ENCODE measurements around the gene RLBP1.

RLBP1 gene

GRCh38 chr15:89177116-89177515, 44.3 kb downstream of the RLBP1 start:
- no peak overlapping the region for H3K27ac ChIP-seq (replicated peaks)
- TF ChIP-seq SPI1 (IDR thresholded peaks at IDR 0.05; ENCODE audit: borderline replicate concordance, low read depth) (no peak), GABPA (IDR thresholded peaks at IDR 0.05; ENCODE audit: low read depth) (no peak), REST (IDR thresholded peaks at IDR 0.05; ENCODE audit: insufficient replicate concordance, low read depth) (no peak), POLR2AphosphoS5 (IDR thresholded peaks at IDR 0.05; ENCODE audit: low read depth) (no peak)
- TF ChIP-seq, protein P1, sequence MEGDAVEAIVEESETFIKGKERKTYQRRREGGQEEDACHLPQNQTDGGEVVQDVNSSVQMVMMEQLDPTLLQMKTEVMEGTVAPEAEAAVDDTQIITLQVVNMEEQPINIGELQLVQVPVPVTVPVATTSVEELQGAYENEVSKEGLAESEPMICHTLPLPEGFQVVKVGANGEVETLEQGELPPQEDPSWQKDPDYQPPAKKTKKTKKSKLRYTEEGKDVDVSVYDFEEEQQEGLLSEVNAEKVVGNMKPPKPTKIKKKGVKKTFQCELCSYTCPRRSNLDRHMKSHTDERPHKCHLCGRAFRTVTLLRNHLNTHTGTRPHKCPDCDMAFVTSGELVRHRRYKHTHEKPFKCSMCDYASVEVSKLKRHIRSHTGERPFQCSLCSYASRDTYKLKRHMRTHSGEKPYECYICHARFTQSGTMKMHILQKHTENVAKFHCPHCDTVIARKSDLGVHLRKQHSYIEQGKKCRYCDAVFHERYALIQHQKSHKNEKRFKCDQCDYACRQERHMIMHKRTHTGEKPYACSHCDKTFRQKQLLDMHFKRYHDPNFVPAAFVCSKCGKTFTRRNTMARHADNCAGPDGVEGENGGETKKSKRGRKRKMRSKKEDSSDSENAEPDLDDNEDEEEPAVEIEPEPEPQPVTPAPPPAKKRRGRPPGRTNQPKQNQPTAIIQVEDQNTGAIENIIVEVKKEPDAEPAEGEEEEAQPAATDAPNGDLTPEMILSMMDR (IDR thresholded peaks at IDR 0.05; ENCODE audit: insufficient read depth, low read length): no peak
- DNase-seq (ENCODE audit: low read depth in 1 of 2, low spot score in 1 of 2): no peak
- no peaks in the 10 kb centered on the region for H3K27me3 ChIP-seq (ENCODE audit: insufficient read depth, poor library complexity, severe bottlenecking)
- no peak overlapping the region for H3K4me3 ChIP-seq (replicated peaks; ENCODE audit: insufficient read depth, low read length)

- no peak for DNase-seq (ENCODE audit: low read depth in 1 of 2, low spot score in 1 of 2)
- no peak for TF ChIP-seq GABPA (IDR thresholded peaks at IDR 0.05; ENCODE audit: low read depth)
- TF ChIP-seq, protein P1 (IDR thresholded peaks at IDR 0.05; ENCODE audit: insufficient read depth, low read length): no peak
- TF ChIP-seq REST (IDR thresholded peaks at IDR 0.05; ENCODE audit: insufficient replicate concordance, low read depth): no peak
- H3K4me3 ChIP-seq (replicated peaks; ENCODE audit: insufficient read depth, low read length): no peak overlapping the region
- no peaks in the 10 kb centered on the region for H3K27me3 ChIP-seq (ENCODE audit: insufficient read depth, poor library complexity, severe bottlenecking)
- no peak overlapping the region for H3K27ac ChIP-seq (replicated peaks)
Measured at GRCh38 chr15:89175617-89176191, 45.7 kb downstream of the RLBP1 start.

DNA sequence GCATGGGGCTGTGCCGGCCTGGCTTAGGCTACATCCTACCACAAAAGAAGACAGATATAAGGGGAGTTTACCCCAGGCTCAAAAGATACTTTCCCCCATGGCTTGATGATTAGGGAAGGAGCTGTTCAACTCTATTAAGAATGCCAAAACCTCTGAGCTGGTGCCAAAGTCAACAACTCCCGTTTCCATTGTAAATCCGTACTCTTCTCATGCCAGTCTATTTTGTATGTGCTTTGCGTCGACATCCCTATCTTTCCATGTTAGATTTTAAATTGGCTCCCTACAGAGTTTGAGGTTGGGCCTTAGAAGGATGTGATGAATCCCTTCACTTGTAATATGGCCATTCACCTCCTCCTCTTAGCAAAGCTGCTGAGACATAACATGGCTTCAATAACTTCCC, 46.9 kb downstream of the RLBP1 start:
- TF ChIP-seq, protein P1 (IDR thresholded peaks at IDR 0.05; ENCODE audit: insufficient read depth, low read length): no peak
- TF ChIP-seq GABPA (IDR thresholded peaks at IDR 0.05; ENCODE audit: low read depth) (no peak), POLR2AphosphoS5 (IDR thresholded peaks at IDR 0.05; ENCODE audit: low read depth) (no peak), SPI1 (IDR thresholded peaks at IDR 0.05; ENCODE audit: borderline replicate concordance, low read depth) (no peak), REST (IDR thresholded peaks at IDR 0.05; ENCODE audit: insufficient replicate concordance, low read depth) (no peak)
- H3K27me3 ChIP-seq (ENCODE audit: insufficient read depth, poor library complexity, severe bottlenecking): no peaks in the 10 kb centered on the region
- H3K27ac ChIP-seq (replicated peaks): no peak overlapping the region
- no peak overlapping the region for H3K4me3 ChIP-seq (replicated peaks; ENCODE audit: insufficient read depth, low read length)
- no peak for DNase-seq (ENCODE audit: low read depth in 1 of 2, low spot score in 1 of 2)

Data from HL-60 (cell line).